Esophagus squamous epithelium (tissue), 5 donors: ENCODE results near the gene ZMYND8. TPM values are rescaled to one million over a fixed set of nuclear protein-coding genes. Genes with fewer than 3 reads are reported as not detected.

Experiments
- DNase-seq: peaks from one replicate; lab custom pipeline; 2025; lab: John Stamatoyannopoulos, UW
- H3K27ac ChIP-seq, 4 donors: fragments of 200-600 bp; sonication (generic); one replicate each; pipeline ENCODE4 v1.5.1; 2016 to 2019; ENCODE audit warnings: mild to moderate bottlenecking in 1 of 4
- H3K27me3 ChIP-seq, 4 donors: fragments of 200-600 bp; sonication (generic); 1 replicate in 3 of 4; 2 replicates in 1 of 4; pipeline versions ENCODE4 v1.5.1 to v1.6.0; 2017 to 2021; ENCODE audit warnings: antibody characterized with exemption in 1 of 4
- H3K36me3 ChIP-seq, 3 donors: fragments of 200-600 bp; sonication (generic); one replicate each; pipeline ENCODE4 v1.5.1; 2016 to 2019
- H3K4me1 ChIP-seq, 3 donors: fragments of 200-600 bp; sonication (generic); one replicate each; pipeline ENCODE4 v1.5.1; 2017 to 2019
- H3K4me3 ChIP-seq, 4 donors: fragments of 200-600 bp; sonication (generic); 1 replicate in 3 of 4; 2 replicates in 1 of 4; pipeline ENCODE4 v1.5.1; 2016 to 2019; ENCODE audit warnings: mild to moderate bottlenecking in 2 of 4, moderate library complexity in 1 of 4
- H3K9me3 ChIP-seq, 3 donors: fragments of 200-600 bp; sonication (generic); one replicate each; pipeline ENCODE4 v1.5.1; 2016 to 2019
- CTCF ChIP-seq, 6 experiments: fragments of 450-650 bp in 4 of 6; fragments of 200-600 bp in 2 of 6; sonication (generic) in 2 of 6; IDR thresholded peaks; one replicate each; pipeline ENCODE4 v1.5.1; 2016 to 2019; ENCODE audit warnings: antibody characterized with exemption in 6 of 6, mild to moderate bottlenecking in 4 of 6, moderate library complexity in 4 of 6
- POLR2A ChIP-seq, 4 donors: fragments of 450-650 bp; IDR thresholded peaks; one replicate each; pipeline ENCODE4 v1.6.1; 2017; ENCODE audit warnings: antibody characterized with exemption in 4 of 4, mild to moderate bottlenecking in 4 of 4, moderate library complexity in 3 of 4
- WGBS, 2 donors: methylation state at CpG; one replicate each; pipeline ENCODE4 v1.1.5; 2018; 5-methylcytosine and 5-hydroxymethylcytosine counted together
- intact Hi-C: fragments of 100-400 bp; cut with DNase I; formaldehyde crosslinking; loops from one replicate; pipeline ENCODE4 v1.15.0; 2022
- small RNA-seq, 4 donors: library from RNA; depleted of rRNA; stranded (forward); fragments of <200 nt; gene quantifications; one replicate each; pipeline ENCODE3, GENCODE V24; 2016
- total RNA-seq, 4 donors: library from RNA; depleted of rRNA; stranded (reverse); fragments of >200 nt; gene quantifications; one replicate each; pipeline ENCODE4 v1.1.0, GENCODE V29; 2016
- donor health status: DM: yes; HTN: yes; CAD: no.

ZMYND8 gene
- total RNA-seq, 4 donors from 2014 or later: 21.5 to 26.3 (median 24.3) TPM

- WGBS, 2 donors: 73 to 80% methylated on average over 1 to 4 of the region's 4 CpGs
- intact Hi-C loops: no loop called here
Observed at GRCh38 chr20:47165376-47165865, 191.1 kb downstream of the ZMYND8 start.

GRCh38 chr20:47164140-47164539, 192.4 kb downstream of the ZMYND8 start:
- no peaks in the 10 kb centered on the region for H3K27me3 ChIP-seq
- 87 to 93% methylated on average over 10 to 11 of the region's 13 CpGs for WGBS, 2 donors
- no peak for TF ChIP-seq POLR2A (IDR thresholded peaks at IDR 0.05)
- TF ChIP-seq CTCF (IDR thresholded peaks at IDR 0.05): no peak
- H3K36me3 ChIP-seq: peaks cover 0 to 10% (median 0%) of the 10 kb centered on the region in 3 donors
- no peak overlapping the region for H3K27ac ChIP-seq
- no peaks in the 10 kb centered on the region for H3K4me1 ChIP-seq
- no peak for DNase-seq
- intact Hi-C loops: no loop called here
- no peaks in the 10 kb centered on the region for H3K9me3 ChIP-seq
- H3K4me3 ChIP-seq: no peak overlapping the region

More at GRCh38 chr20:47165376-47165865, 191.1 kb downstream of the ZMYND8 start:
- TF ChIP-seq CTCF (IDR thresholded peaks at IDR 0.05): no peak
- TF ChIP-seq POLR2A (IDR thresholded peaks at IDR 0.05): no peak
- Histone ChIP-seq H3K27ac (no peak overlapping the region), H3K27me3 (no peaks in the 10 kb centered on the region), H3K4me3 (no peak overlapping the region), H3K9me3 (no peaks in the 10 kb centered on the region), H3K36me3 (peaks cover 0 to 11% (median 0%) of the 10 kb centered on the region in 3 donors), H3K4me1 (no peaks in the 10 kb centered on the region)
- no peak for DNase-seq

DNA sequence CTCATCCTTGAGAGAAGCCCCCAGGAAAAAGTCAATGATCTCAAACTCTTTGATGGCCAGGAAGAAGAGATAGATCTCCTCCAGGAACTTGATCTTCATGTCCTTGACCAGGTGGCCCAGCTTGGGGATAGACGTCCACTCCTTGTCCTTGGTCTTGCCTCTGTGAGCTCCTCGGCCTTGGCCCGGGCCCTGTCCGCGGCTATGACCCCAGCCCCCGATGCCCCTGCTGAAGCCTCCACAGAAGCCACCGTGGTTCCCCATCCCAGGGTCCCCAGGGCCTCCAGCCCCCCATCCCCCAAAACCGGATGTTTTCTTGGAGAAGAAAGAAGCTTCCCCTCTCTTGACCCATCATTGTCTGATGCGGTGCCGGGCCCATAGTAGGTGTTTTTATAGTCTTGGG, 195.1 kb downstream of the ZMYND8 start:
- Histone ChIP-seq H3K9me3 (no peaks in the 10 kb centered on the region), H3K27me3 (no peaks in the 10 kb centered on the region), H3K4me1 (no peaks in the 10 kb centered on the region), H3K4me3 (no peak overlapping the region), H3K27ac (no peak overlapping the region), H3K36me3 (peaks cover 0 to 10% (median 0%) of the 10 kb centered on the region in 3 donors)
- intact Hi-C loops: no loop called here
- 83 to 100% methylated on average over 2 to 6 of the region's 10 CpGs for WGBS, 2 donors
- DNase-seq: no peak
- TF ChIP-seq POLR2A (IDR thresholded peaks at IDR 0.05) (no peak), CTCF (IDR thresholded peaks at IDR 0.05) (no peak)

- H3K36me3 ChIP-seq: peaks cover 0 to 10% (median 0%) of the 10 kb centered on the region in 3 donors
- H3K4me1 ChIP-seq: no peaks in the 10 kb centered on the region
- no peaks in the 10 kb centered on the region for H3K27me3 ChIP-seq
- no peaks in the 10 kb centered on the region for H3K9me3 ChIP-seq
- TF ChIP-seq POLR2A (IDR thresholded peaks at IDR 0.05): no peak
- no peak for TF ChIP-seq CTCF (IDR thresholded peaks at IDR 0.05)
- no peak overlapping the region for H3K4me3 ChIP-seq
- no peak overlapping the region for H3K27ac ChIP-seq
- DNase-seq: no peak
- intact Hi-C loops: no loop called here
- WGBS, 2 donors: 86 to 96% methylated on average over 7 to 13 of the region's 14 CpGs
Observed at GRCh38 chr20:47160992-47161391, 195.5 kb downstream of the ZMYND8 start.

- Histone ChIP-seq H3K27ac (no peak overlapping the region), H3K4me3 (no peak overlapping the region), H3K9me3 (no peaks in the 10 kb centered on the region), H3K36me3 (peaks cover 0 to 10% (median 0%) of the 10 kb centered on the region in 3 donors), H3K27me3 (no peaks in the 10 kb centered on the region), H3K4me1 (no peaks in the 10 kb centered on the region)
- WGBS, 2 donors: 79 to 96% methylated on average over 7 of the region's 7 CpGs
- intact Hi-C loops: no loop called here
- no peak for DNase-seq
- TF ChIP-seq CTCF (IDR thresholded peaks at IDR 0.05) (no peak), POLR2A (IDR thresholded peaks at IDR 0.05) (no peak)
Observed at GRCh38 chr20:47160240-47160639, 196.3 kb downstream of the ZMYND8 start.

Small RNA genes lying within 50 kb of the gene (small RNA-seq; reads per million reads assigned to genes)
- gene MIR3616: 0 to 0.15 (median 0.08) reads per million in 4 donors

Other genes starting within 250 kb of the ZMYND8 start
- 10 to 100 TPM; 26.7 to 40.2 (median 34.5) TPM for gene NCOA3, start 145.2 kb upstream of the ZMYND8 start, total RNA-seq